Activated T-helper 2 cell treated with anti-CD3 and anti-CD28 coated beads, Interferon-gamma antibody, Interleukin-2, Interleukin-4, amounts not matched to agents 10 μg/mL and 5 μg/mL and 100 μg/mL, durations not matched to agents 14 hours and 24 hours and 36 hours (primary cell): Measurements from ENCODE around the gene CPED1. TPM values are rescaled to one million over a fixed set of nuclear protein-coding genes. Genes with fewer than 3 reads are reported as not detected.
"Not testable (repeated sequence)": the region's sequence is repeated elsewhere in the genome, so short reads cannot be mapped to it uniquely, and the experiment has no call there.

ENCODE experiments used
- DNase-seq: peaks from one replicate; pipeline ENCODE4 v3.0.0; 2021; ENCODE audit warnings: low spot score
- H3K27ac Mint-ChIP-seq: one replicate; pipeline ENCODE4 v1.8.0; 2021; ENCODE audit warnings: mixed read lengths
- H3K27me3 Mint-ChIP-seq: one replicate; pipeline ENCODE4 v1.8.0; 2021; ENCODE audit warnings: low read depth, mixed read lengths
- H3K36me3 Mint-ChIP-seq: one replicate; pipeline ENCODE4 v1.8.0; 2021; ENCODE audit warnings: low read depth, mixed read lengths
- H3K4me1 Mint-ChIP-seq: one replicate; pipeline ENCODE4 v1.8.0; 2021; ENCODE audit warnings: low read depth, mixed read lengths
- H3K4me3 Mint-ChIP-seq: one replicate; pipeline ENCODE4 v1.8.0; 2021; ENCODE audit warnings: low read depth, mild to moderate bottlenecking, moderate library complexity, mixed read lengths
- H3K9me3 Mint-ChIP-seq: one replicate; pipeline ENCODE4 v1.8.0; 2021; ENCODE audit warnings: mixed read lengths
- intact Hi-C: fragments of 100-400 bp; cut with micrococcal nuclease; formaldehyde crosslinking; loops from one replicate; pipeline ENCODE4 v1.15.1; 2023
- total RNA-seq: library from RNA; stranded (reverse); gene quantifications from 2 replicates; pipeline ENCODE4 v1.2.3, GENCODE V29; 2022

CPED1 gene
- total RNA-seq, 1 donor from 2014 or later: not detected

GRCh38 chr7:121002757-121003200 is 14.3 kb downstream of the CPED1 start:
- Mint-ChIP-seq H3K27ac (no peak overlapping the region), H3K27me3 (peaks cover 21% of the 10 kb centered on the region), H3K36me3 (no peaks in the 10 kb centered on the region)

GRCh38 chr7:121003986-121004685 is 15.6 kb downstream of the CPED1 start:
- no peak overlapping the region for H3K27ac Mint-ChIP-seq
- no peaks in the 10 kb centered on the region for H3K36me3 Mint-ChIP-seq
- intact Hi-C loops: no loop called here
- peaks cover 4% of the 10 kb centered on the region for H3K4me1 Mint-ChIP-seq
- DNase-seq: no peak
- peaks cover 23% of the 10 kb centered on the region for H3K27me3 Mint-ChIP-seq
- H3K4me3 Mint-ChIP-seq: no peak overlapping the region
- H3K9me3 Mint-ChIP-seq: no peaks in the 10 kb centered on the region

More at GRCh38 chr7:121002757-121003200, 14.3 kb downstream of the CPED1 start:
- no peak overlapping the region for H3K4me3 Mint-ChIP-seq
- DNase-seq: no peak
- intact Hi-C loops: no loop called here
- H3K9me3 Mint-ChIP-seq: no peaks in the 10 kb centered on the region
- peaks cover 4% of the 10 kb centered on the region for H3K4me1 Mint-ChIP-seq

GRCh38 chr7:121005058-121005457 is 16.5 kb downstream of the CPED1 start:
- H3K36me3 Mint-ChIP-seq, H3K4me1 Mint-ChIP-seq, DNase-seq, intact Hi-C loops, H3K9me3 Mint-ChIP-seq, H3K27ac Mint-ChIP-seq, H3K4me3 Mint-ChIP-seq: not testable (repeated sequence)
- H3K27me3 Mint-ChIP-seq: peaks cover 20% of the 10 kb centered on the region

- Mint-ChIP-seq H3K9me3 (no peaks in the 10 kb centered on the region), H3K36me3 (no peaks in the 10 kb centered on the region), H3K27ac (no peak overlapping the region), H3K4me1 (no peaks in the 10 kb centered on the region), H3K27me3 (peaks cover 19% of the 10 kb centered on the region), H3K4me3 (no peak overlapping the region)
- intact Hi-C loops: no loop called here
- no peak for DNase-seq
Measured at GRCh38 chr7:121005996-121006584, 17.6 kb downstream of the CPED1 start.

- H3K4me3 Mint-ChIP-seq: no peak overlapping the region
- H3K4me1 Mint-ChIP-seq: no peaks in the 10 kb centered on the region
- no peak for DNase-seq
- H3K36me3 Mint-ChIP-seq: no peaks in the 10 kb centered on the region
- intact Hi-C loops: no loop called here
- H3K27ac Mint-ChIP-seq: no peak overlapping the region
- H3K9me3 Mint-ChIP-seq: no peaks in the 10 kb centered on the region
- peaks cover 19% of the 10 kb centered on the region for H3K27me3 Mint-ChIP-seq
Measured at GRCh38 chr7:121006711-121007315, 18.3 kb downstream of the CPED1 start.

GRCh38 chr7:121008816-121009215 is 20.3 kb downstream of the CPED1 start:
- Mint-ChIP-seq H3K4me3 (no peak overlapping the region), H3K27ac (no peak overlapping the region), H3K4me1 (no peaks in the 10 kb centered on the region), H3K27me3 (peaks cover 14% of the 10 kb centered on the region), H3K36me3 (no peaks in the 10 kb centered on the region), H3K9me3 (no peaks in the 10 kb centered on the region)
- intact Hi-C loops: no loop called here
- DNase-seq: no peak

GRCh38 chr7:121011401-121011800 is 22.9 kb downstream of the CPED1 start:
- Mint-ChIP-seq H3K36me3 (no peaks in the 10 kb centered on the region), H3K27me3 (peaks cover 10% of the 10 kb centered on the region), H3K4me1 (no peaks in the 10 kb centered on the region), H3K27ac (no peak overlapping the region), H3K9me3 (no peaks in the 10 kb centered on the region), H3K4me3 (no peak overlapping the region)
- intact Hi-C loops: no loop called here
- DNase-seq: no peak

- no peak for DNase-seq
- H3K4me3 Mint-ChIP-seq: no peak overlapping the region
- H3K9me3 Mint-ChIP-seq: no peaks in the 10 kb centered on the region
- no peaks in the 10 kb centered on the region for H3K36me3 Mint-ChIP-seq
- H3K27ac Mint-ChIP-seq: no peak overlapping the region
- intact Hi-C loops: no loop called here
- H3K27me3 Mint-ChIP-seq: peaks cover 8% of the 10 kb centered on the region
- no peaks in the 10 kb centered on the region for H3K4me1 Mint-ChIP-seq
Measured at GRCh38 chr7:121012170-121012874, 23.8 kb downstream of the CPED1 start.

GRCh38 chr7:121012919-121013318 is 24.4 kb downstream of the CPED1 start:
- Mint-ChIP-seq H3K27ac (no peak overlapping the region), H3K27me3 (peaks cover 3% of the 10 kb centered on the region), H3K36me3 (no peaks in the 10 kb centered on the region), H3K9me3 (no peaks in the 10 kb centered on the region), H3K4me1 (no peaks in the 10 kb centered on the region), H3K4me3 (no peak overlapping the region)
- intact Hi-C loops: no loop called here
- DNase-seq: no peak

- intact Hi-C loops: no loop called here
- H3K27me3 Mint-ChIP-seq: no peaks in the 10 kb centered on the region
Measured at GRCh38 chr7:121015560-121015959, 27.0 kb downstream of the CPED1 start.

GRCh38 chr7:121016966-121017365 is 28.5 kb downstream of the CPED1 start:
- Mint-ChIP-seq H3K4me1 (no peaks in the 10 kb centered on the region), H3K9me3 (no peaks in the 10 kb centered on the region), H3K36me3 (no peaks in the 10 kb centered on the region), H3K27me3 (no peaks in the 10 kb centered on the region), H3K27ac (no peak overlapping the region), H3K4me3 (no peak overlapping the region)
- no peak for DNase-seq
- intact Hi-C loops: no loop called here

More at GRCh38 chr7:121015560-121015959, 27.0 kb downstream of the CPED1 start:
- DNase-seq: no peak
- no peaks in the 10 kb centered on the region for H3K36me3 Mint-ChIP-seq
- H3K4me1 Mint-ChIP-seq: no peaks in the 10 kb centered on the region
- no peak overlapping the region for H3K27ac Mint-ChIP-seq
- no peak overlapping the region for H3K4me3 Mint-ChIP-seq
- H3K9me3 Mint-ChIP-seq: no peaks in the 10 kb centered on the region

- Mint-ChIP-seq H3K27me3 (no peaks in the 10 kb centered on the region), H3K27ac (no peak overlapping the region), H3K9me3 (no peaks in the 10 kb centered on the region), H3K4me3 (no peak overlapping the region), H3K4me1 (no peaks in the 10 kb centered on the region), H3K36me3 (no peaks in the 10 kb centered on the region)
- intact Hi-C loops: no loop called here
- DNase-seq: no peak
Measured at GRCh38 chr7:121017586-121017985, 29.1 kb downstream of the CPED1 start.

GRCh38 chr7:121019018-121019417 is 30.5 kb downstream of the CPED1 start:
- intact Hi-C loops: no loop called here
- Mint-ChIP-seq H3K36me3 (no peaks in the 10 kb centered on the region), H3K4me1 (no peaks in the 10 kb centered on the region), H3K9me3 (no peaks in the 10 kb centered on the region), H3K27ac (no peak overlapping the region), H3K4me3 (no peak overlapping the region), H3K27me3 (peaks cover 2% of the 10 kb centered on the region)
- no peak for DNase-seq
